HFF-Myc (cell line): ENCODE results near the gene GRIK2.

Experiments
- DNase-seq: peaks from one replicate; pipeline ENCODE4 v3.0.0-alpha.2; 2011; ENCODE audit warnings: low read depth; ENCODE audit errors: extremely low read depth
- H3K4me3 ChIP-seq: replicated peaks from 2 replicates; pipeline ENCODE4 v1.5.1; 2011; ENCODE audit warnings: low read depth, mild to moderate bottlenecking, control low read depth, low read length
- CTCF ChIP-seq: IDR thresholded peaks from 2 replicates; pipeline ENCODE4 v1.5.1; 2012; ENCODE audit warnings: mild to moderate bottlenecking, low read depth, low read length, control low read depth; ENCODE audit errors: missing control alignments

Gene GRIK2

GRCh38 chr6:102023977-102024657 lies 630.6 kb downstream of the GRIK2 start:
- H3K4me3 ChIP-seq = no peak overlapping the region
- TF ChIP-seq CTCF = no peak
- no peak for DNase-seq

GRCh38 chr6:102026649-102027048 lies 633.1 kb downstream of the GRIK2 start:
- no peak for DNase-seq
- no peak for TF ChIP-seq CTCF
- H3K4me3 ChIP-seq = no peak overlapping the region

- H3K4me3 ChIP-seq = no peak overlapping the region
- no peak for TF ChIP-seq CTCF
- no peak for DNase-seq
Observed at GRCh38 chr6:102028176-102028575, 634.7 kb downstream of the GRIK2 start.

GRCh38 chr6:102038964-102039363 lies 645.5 kb downstream of the GRIK2 start:
- DNase-seq = no peak
- H3K4me3 ChIP-seq = no peak overlapping the region
- TF ChIP-seq CTCF = no peak

- H3K4me3 ChIP-seq = no peak overlapping the region
- DNase-seq = no peak
- TF ChIP-seq CTCF = no peak
Observed at GRCh38 chr6:102039441-102039840, 645.9 kb downstream of the GRIK2 start.

- no peak for TF ChIP-seq CTCF
- H3K4me3 ChIP-seq = no peak overlapping the region
- no peak for DNase-seq
Observed at GRCh38 chr6:102051001-102051400, 657.5 kb downstream of the GRIK2 start.

- no peak for DNase-seq
- no peak overlapping the region for H3K4me3 ChIP-seq
- no peak for TF ChIP-seq CTCF
Observed at GRCh38 chr6:102051720-102052119, 658.2 kb downstream of the GRIK2 start.
